GM19023 (cell line): ENCODE results near the gene CD4.

Experiments used
- ATAC-seq: cut with Tn5 transposase; IDR thresholded peaks from one replicate; pipeline ENCODE4 v1.9.1; 2021; ENCODE audit warnings: mild to moderate bottlenecking, moderate library complexity; ENCODE audit not compliant: unreplicated experiment

CD4 gene

GRCh38 chr12:6777386-6777785, 11.9 kb upstream of the CD4 start:
- no peak for ATAC-seq

DNA sequence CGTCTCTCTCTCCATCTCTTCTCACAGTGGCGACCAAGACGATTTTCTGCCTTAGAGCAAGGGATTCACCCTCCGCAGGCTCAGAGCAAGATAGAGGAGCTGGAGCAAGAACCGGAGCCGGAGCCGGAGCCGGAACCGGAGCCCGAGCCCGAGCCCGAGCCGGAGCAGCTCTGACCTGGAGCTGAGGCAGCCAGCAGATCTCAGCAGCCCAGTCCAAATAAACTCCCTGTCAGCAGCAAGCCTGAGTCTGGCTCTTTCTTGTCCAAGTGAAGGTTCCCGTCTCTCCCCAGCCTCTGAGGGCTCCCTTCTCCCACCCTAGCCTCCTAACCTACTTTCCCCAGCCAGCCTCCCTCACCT, 11.1 kb upstream of the CD4 start:
- ATAC-seq: no peak

- ATAC-seq: peak; percentile 69
Measured at GRCh38 chr12:6778574-6779550, 10.5 kb upstream of the CD4 start.

GRCh38 chr12:6779708-6780432, 9.5 kb upstream of the CD4 start:
- no peak for ATAC-seq

GRCh38 chr12:6780573-6780972, 8.8 kb upstream of the CD4 start:
- ATAC-seq: no peak

GRCh38 chr12:6782119-6782518, 7.2 kb upstream of the CD4 start:
- ATAC-seq: no peak

GRCh38 chr12:6782850-6783566, 6.3 kb upstream of the CD4 start:
- no peak for ATAC-seq

GRCh38 chr12:6783828-6784227, 5.5 kb upstream of the CD4 start:
- no peak for ATAC-seq

DNA sequence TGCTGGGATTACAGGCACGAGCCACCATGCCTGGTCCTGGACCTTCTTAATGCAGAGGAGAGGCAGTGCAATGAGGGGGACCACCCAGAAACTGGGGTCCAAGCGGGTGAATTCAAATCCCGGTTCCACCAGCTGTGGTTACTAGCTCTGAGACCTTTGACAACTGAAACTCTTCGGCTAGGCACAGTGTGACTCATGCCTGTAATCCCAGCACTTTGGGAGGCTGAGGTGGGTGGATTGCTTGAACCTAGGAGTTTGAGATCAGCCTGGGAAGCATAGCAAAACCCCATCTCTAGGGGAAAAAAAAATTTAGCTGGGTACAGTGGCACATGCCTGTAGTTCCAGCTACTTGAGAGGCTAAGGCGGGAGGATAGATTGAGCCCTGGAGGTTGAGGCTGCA, 5.0 kb upstream of the CD4 start:
- ATAC-seq: no peak

- ATAC-seq: no peak
Measured at GRCh38 chr12:6784761-6785160, 4.6 kb upstream of the CD4 start.

DNA sequence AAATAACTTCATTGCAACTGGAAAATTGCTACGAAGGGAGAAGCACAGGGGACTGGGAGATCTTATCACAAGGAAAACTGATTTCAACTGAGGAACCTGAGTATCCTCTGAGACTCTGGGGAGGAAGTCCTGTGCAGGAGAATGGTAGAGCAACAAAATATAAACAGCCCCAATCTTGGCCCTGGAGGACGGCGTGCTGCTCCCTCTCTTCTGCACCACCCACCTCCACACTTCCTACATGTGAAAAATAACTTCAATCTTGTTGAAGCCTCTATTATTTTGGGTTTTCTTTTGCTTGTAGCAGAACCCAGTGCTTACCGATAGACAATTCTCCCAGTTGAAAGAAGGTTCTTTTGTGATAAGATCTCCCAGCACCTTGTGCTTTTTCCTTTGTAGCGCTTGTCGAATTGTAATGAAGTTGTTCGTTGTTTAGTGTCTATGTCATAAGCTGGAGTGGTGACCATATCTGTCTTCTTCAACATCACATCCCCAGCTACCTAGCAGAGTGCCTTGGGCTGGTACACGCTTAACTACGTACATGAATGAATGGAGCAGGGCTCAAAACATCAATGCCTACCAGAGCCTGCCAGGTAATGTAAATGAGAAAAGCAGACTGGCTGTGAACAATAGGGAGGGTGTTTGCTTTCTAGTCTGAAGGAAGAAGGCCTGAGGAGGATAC, 2.8 kb upstream of the CD4 start:
- no peak for ATAC-seq

DNA sequence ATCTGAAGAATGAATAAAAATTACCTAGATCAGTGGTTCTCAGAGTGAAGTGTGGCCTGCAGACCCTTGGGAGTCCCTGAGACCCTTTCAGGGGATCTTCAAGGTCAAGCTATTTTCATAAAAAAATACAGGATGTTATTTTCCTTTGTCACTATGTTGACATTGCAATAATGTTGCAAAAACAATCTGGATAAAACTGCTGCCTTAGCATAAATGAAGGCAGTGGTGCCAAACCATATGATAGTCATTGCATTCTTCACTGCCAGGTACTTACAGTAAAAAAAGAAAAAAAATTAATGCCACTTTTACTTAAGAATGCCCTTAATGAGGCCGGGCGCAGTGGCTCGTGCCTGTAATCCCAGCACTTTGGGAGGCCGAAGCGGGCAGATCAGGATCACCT, 2.0 kb upstream of the CD4 start:
- ATAC-seq: no peak

GRCh38 chr12:6790496-6791150, 1.3 kb downstream of the CD4 start:
- ATAC-seq: no peak

DNA sequence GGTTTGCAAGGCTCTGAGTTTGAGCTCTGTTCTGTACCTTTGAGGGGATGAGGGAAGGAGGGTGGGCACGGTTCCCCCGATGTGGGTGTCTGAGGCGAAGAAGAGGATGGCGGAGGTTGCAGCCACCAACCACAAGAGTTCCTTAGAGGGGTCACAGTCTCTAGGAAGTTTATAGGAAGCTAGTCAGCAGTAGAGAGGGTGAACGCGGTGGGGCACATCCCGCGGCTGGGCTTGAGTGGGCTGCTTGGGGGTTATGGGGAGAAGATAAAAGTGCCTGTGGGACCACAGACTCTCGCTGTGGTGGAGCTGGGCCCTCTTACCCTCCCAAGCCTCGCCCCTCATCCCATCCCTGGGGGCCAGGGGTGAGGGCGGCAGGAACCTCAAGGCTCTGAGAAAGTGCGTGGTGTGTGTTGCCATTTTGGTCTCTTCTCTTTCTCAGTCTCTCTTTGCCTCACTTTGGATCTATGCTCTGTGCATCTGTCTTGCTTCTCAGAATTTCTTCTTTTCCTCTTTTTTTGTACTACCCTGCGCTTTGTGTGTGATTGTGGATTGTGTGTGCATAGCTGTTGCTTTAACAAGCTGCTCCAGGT, 2.7 kb downstream of the CD4 start:
- ATAC-seq: no peak

DNA sequence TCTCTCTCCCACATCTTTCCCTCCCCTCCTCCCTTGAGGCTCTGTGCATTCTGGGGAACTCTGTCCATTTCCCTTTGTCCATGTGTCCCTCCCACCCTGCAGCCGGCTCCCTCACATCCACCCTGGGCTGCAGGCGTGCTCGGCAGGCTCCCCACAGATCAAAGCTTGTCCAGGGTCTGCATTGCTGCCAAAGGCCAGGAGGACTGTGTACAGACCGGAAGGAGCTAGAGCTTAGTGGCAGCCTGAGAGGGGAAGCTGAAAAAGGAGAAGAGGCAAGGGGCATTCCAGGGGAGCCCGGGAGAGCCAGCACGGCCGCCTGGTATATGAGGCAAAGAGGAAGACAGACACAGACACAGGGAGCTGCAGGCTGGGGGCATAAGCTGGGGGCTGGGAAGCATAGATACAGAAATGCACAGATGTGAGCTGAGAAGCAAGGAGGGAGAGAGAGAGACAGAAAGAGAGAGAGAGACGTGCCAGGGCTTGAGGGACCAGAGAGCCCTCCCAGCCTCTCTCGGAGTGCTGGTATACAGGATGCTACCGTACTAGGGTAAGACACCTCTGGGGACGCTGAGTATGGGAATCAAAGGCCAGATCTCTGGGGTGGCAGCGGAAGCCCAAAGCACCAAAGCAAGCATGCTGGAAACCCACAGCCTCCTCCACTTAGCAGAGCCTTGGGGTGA, 3.3 kb downstream of the CD4 start:
- no peak for ATAC-seq

- no peak for ATAC-seq
Measured at GRCh38 chr12:6795088-6795487, 5.8 kb downstream of the CD4 start.

- ATAC-seq: no peak
Measured at GRCh38 chr12:6796576-6796975, 7.2 kb downstream of the CD4 start.

GRCh38 chr12:6799147-6799546, 9.8 kb downstream of the CD4 start:
- ATAC-seq: no peak

GRCh38 chr12:6807170-6807569, 17.8 kb downstream of the CD4 start:
- no peak for ATAC-seq

DNA sequence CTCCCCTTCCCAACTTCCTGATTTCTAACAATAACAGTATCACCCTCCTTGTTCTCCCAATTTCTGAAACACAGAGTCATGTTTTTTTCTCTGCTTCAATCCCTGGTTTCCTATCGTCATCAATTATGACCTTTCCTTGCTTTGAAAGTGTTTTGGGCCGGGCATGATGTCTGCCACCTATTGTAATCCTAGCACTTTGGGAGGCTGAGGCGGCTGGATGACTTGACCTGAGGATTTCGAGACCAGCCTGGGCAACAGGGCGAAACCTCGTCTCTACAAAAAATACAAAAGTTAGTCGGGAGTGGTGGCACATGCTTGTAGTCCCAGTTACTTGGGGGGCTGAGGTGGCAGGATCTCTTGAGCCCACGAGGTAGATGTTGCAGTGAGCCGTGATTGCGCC, 19.7 kb downstream of the CD4 start:
- ATAC-seq: no peak
